Adrenal gland (tissue), 12 donors: ENCODE data around the gene FIGNL2. TPM values are rescaled to one million over a fixed set of nuclear protein-coding genes. Genes with fewer than 3 reads are reported as not detected.
A peak's percentile ranks its signal among the peaks of the same experiment; 100 is the strongest.

Source experiments
- DNase-seq, 7 donors: peaks; one replicate each; pipeline ENCODE4 v3.0.0-alpha.2; 2019 to 2020
- H3K27ac ChIP-seq, 5 donors: fragments of 200-600 bp; sonication (generic) in 4 of 5; 1 replicate in 3 of 5; 2 replicates in 2 of 5; pipeline versions ENCODE4 v1.5.1 to v1.8.0; 2016 to 2020; ENCODE audit warnings: mild to moderate bottlenecking in 1 of 5
- H3K27me3 ChIP-seq: fragments of 200-600 bp; 2 replicates; pipeline ENCODE4 v1.8.0; 2021
- H3K36me3 ChIP-seq, 2 donors: fragments of 200-600 bp; replicated peaks in 1 of 2; 1 replicate in 1 of 2; 2 replicates in 1 of 2; pipeline versions ENCODE4 v1.5.1 to v1.8.0; 2018 to 2022
- H3K4me1 ChIP-seq, 2 donors: fragments of 200-600 bp; replicated peaks in 1 of 2; 1 replicate in 1 of 2; 2 replicates in 1 of 2; pipeline versions ENCODE4 v1.5.1 to v1.8.0; 2018 to 2021
- H3K4me3 ChIP-seq, 4 donors: fragments of 200-600 bp; sonication (generic) in 3 of 4; one replicate each; pipeline ENCODE4 v1.5.1; 2016 to 2018
- H3K9me3 ChIP-seq, 3 donors: fragments of 200-600 bp; sonication (generic) in 1 of 3; replicated peaks in 1 of 3; 1 replicate in 2 of 3; 2 replicates in 1 of 3; pipeline versions ENCODE4 v1.5.1 to v1.8.0; 2016 to 2021
- CTCF ChIP-seq, 6 experiments: fragments of 450-650 bp in 4 of 6; fragments of 200-600 bp in 2 of 6; sonication (generic) in 1 of 6; IDR thresholded peaks; 1 replicate in 5 of 6; 2 replicates in 1 of 6; pipeline versions ENCODE4 v1.5.1 to v1.8.0; 2016 to 2021; ENCODE audit warnings: antibody characterized with exemption in 6 of 6, mild to moderate bottlenecking in 2 of 6, moderate library complexity in 1 of 6
- POLR2A ChIP-seq, 2 donors: fragments of 450-650 bp; IDR thresholded peaks; one replicate each; pipeline ENCODE4 v1.6.1; 2017; ENCODE audit warnings: antibody characterized with exemption in 2 of 2, mild to moderate bottlenecking in 2 of 2, moderate library complexity in 1 of 2
- WGBS, 4 donors: extraction: QIAGEN DNeasy Blood & Tissue Kit in 2 of 4; methylation state at CpG; one replicate each; pipeline versions ENCODE4 v1.1.5 to v1.1.7; 2013 to 2017; 5-methylcytosine and 5-hydroxymethylcytosine counted together
- intact Hi-C, 2 donors: fragments of 100-400 bp; cut with DNase I; formaldehyde crosslinking; loops; one replicate each; pipeline versions ENCODE4 v1.14.1 to v1.15.0; 2022 to 2023
- polyA plus RNA-seq, 3 donors: library from polyadenylated mRNA; stranded (reverse); fragments of 200-250 nt in 2 of 3; fragments of 350-450 nt in 1 of 3; fragmentation: Illumina TruSeq in 1 of 3; extraction: RNeasy Lipid Tissue Mini Kit (QIAGEN cat#74804) in 1 of 3; gene quantifications; one replicate each; pipeline ENCODE4 v1.2.3, GENCODE V29; 2013 to 2014
- total RNA-seq, 9 donors: library from RNA; depleted of rRNA in 4 of 9; stranded (reverse); fragments of >200 nt in 4 of 9; fragments of 120-200 nt in 1 of 9; fragmentation: NEBNext Ultra II Directional in 1 of 9; extraction: Animal tissue kit (Norgen Biotek cat#: 25700) in 1 of 9; gene quantifications; one replicate each; pipeline versions ENCODE4 v1.1.0 to v1.2.4, GENCODE V29; 2013 to 2023
- donor health status: healthy with polysubstance abuse.
- donor health status: Bipolar disorder and iron deficiency.
- donor health status: DM: yes; HTN: yes; CAD: no.
- donor health status: DM: no; HTN: no; CAD: no.
- donor health status: DM: no; HTN: no; CAD: no.
- donor health status: DM: yes; HTN: yes; CAD: no.

FIGNL2 gene
- total and polyA plus RNA-seq, 12 donors = 0.04 to 0.32 (median 0.25) TPM; not detected in 1

- H3K27me3 ChIP-seq = peaks cover 31% of the 10 kb centered on the region
- intact Hi-C loops = no loop called here
- H3K4me1 ChIP-seq = peaks cover 10 to 11% of the 10 kb centered on the region in 2 donors
- 51 to 91% (median 62%) methylated on average over 9 to 55 of the region's 57 CpGs for WGBS, 4 donors
- no peaks in the 10 kb centered on the region for H3K36me3 ChIP-seq
- no peak for TF ChIP-seq CTCF (IDR thresholded peaks at IDR 0.05)
- no peak for TF ChIP-seq POLR2A (IDR thresholded peaks at IDR 0.05)
- peak overlapping the region in 1 of 5 donors; percentile 25 for H3K27ac ChIP-seq
- H3K4me3 ChIP-seq = peak overlapping the region in 1 of 4 donors; percentile 66
- no peaks in the 10 kb centered on the region for H3K9me3 ChIP-seq
- no peak for DNase-seq
These were observed 570 bp upstream of the FIGNL2 start for GRCh38 chr12:51848841-51849735.

GRCh38 chr12:51847643-51848325 is 734 bp downstream of the FIGNL2 start:
- Histone ChIP-seq H3K4me1 (peaks cover 10 to 11% of the 10 kb centered on the region in 2 donors), H3K4me3 (peak overlapping the region in 2 of 4 donors; percentile 0 to 66), H3K27ac (peak overlapping the region in 1 of 5 donors; percentile 1), H3K9me3 (no peaks in the 10 kb centered on the region), H3K36me3 (no peaks in the 10 kb centered on the region), H3K27me3 (peaks cover 31% of the 10 kb centered on the region)
- 0 to 3% (median 1%) methylated on average over 1 to 40 of the region's 40 CpGs for WGBS, 4 donors
- intact Hi-C loops = no loop called here
- TF ChIP-seq CTCF (IDR thresholded peaks at IDR 0.05) = no peak
- TF ChIP-seq POLR2A (IDR thresholded peaks at IDR 0.05) = no peak
- no peak for DNase-seq

GRCh38 chr12:51846911-51847642 is 1.4 kb downstream of the FIGNL2 start:
- 2 to 5% (median 3%) methylated on average over 8 to 59 of the region's 59 CpGs for WGBS, 4 donors
- Histone ChIP-seq H3K27ac (peak overlapping the region in 1 of 5 donors; percentile 1), H3K9me3 (no peaks in the 10 kb centered on the region), H3K36me3 (no peaks in the 10 kb centered on the region), H3K4me3 (peak overlapping the region in 2 of 4 donors; percentile 0 to 66), H3K4me1 (peaks cover 10 to 11% of the 10 kb centered on the region in 2 donors), H3K27me3 (peaks cover 31% of the 10 kb centered on the region)
- intact Hi-C loops = no loop called here
- peak in 5 of 7 donors; percentile 29 to 52 (median 35) for DNase-seq
- TF ChIP-seq POLR2A (IDR thresholded peaks at IDR 0.05) = no peak
- TF ChIP-seq CTCF (IDR thresholded peaks at IDR 0.05) = no peak

- H3K9me3 ChIP-seq = no peaks in the 10 kb centered on the region
- peaks cover 31% of the 10 kb centered on the region for H3K27me3 ChIP-seq
- peaks cover 10 to 11% of the 10 kb centered on the region in 2 donors for H3K4me1 ChIP-seq
- no peak for DNase-seq
- intact Hi-C loops = no loop called here
- TF ChIP-seq CTCF (IDR thresholded peaks at IDR 0.05) = no peak
- no peak for TF ChIP-seq POLR2A (IDR thresholded peaks at IDR 0.05)
- H3K36me3 ChIP-seq = no peaks in the 10 kb centered on the region
- no peak overlapping the region for H3K27ac ChIP-seq
- WGBS, 4 donors = 77 to 85% (median 81%) methylated on average over 13 to 15 of the region's 15 CpGs
- no peak overlapping the region for H3K4me3 ChIP-seq
These were observed 2.2 kb downstream of the FIGNL2 start for GRCh38 chr12:51846271-51846691.
